WTC11 (cell line): ENCODE data around the gene NSD1. TPM values are rescaled to one million over a fixed set of nuclear protein-coding genes. Genes with fewer than 3 reads are reported as not detected.

Experiments used
- ATAC-seq: fragments of 200-7000 bp; cut with Tn5 transposase; 2 replicates; pipeline ENCODE4 v1.10.0; 2021; ENCODE audit warnings: mild to moderate bottlenecking, moderate library complexity
- CTCF ChIA-PET: fragments of 300-600 bp; sonication (Branson Sonifier 250); formaldehyde crosslinking; loops from one replicate; lab custom pipeline; 2021; ENCODE audit warnings: antibody characterized with exemption; lab: Charles Lee
- POLR2A ChIA-PET: fragments of 350-600 bp; sonication (Branson Sonifier 250); formaldehyde crosslinking; loops from one replicate; lab custom pipeline; 2021; ENCODE audit warnings: antibody characterized with exemption; lab: Charles Lee
- DNase-seq: peaks from one replicate; pipeline ENCODE4 v3.0.0; 2021; ENCODE audit warnings: low spot score
- H3K27ac Mint-ChIP-seq: 2 replicates; pipeline ENCODE4 v1.8.0; 2021; ENCODE audit warnings: mixed read lengths
- H3K27me3 Mint-ChIP-seq: 2 replicates; pipeline ENCODE4 v1.8.0; 2021; ENCODE audit warnings: low read depth, mild to moderate bottlenecking, moderate library complexity, mixed read lengths
- H3K36me3 Mint-ChIP-seq: 2 replicates; pipeline ENCODE4 v1.8.0; 2021; ENCODE audit warnings: mixed read lengths
- H3K4me1 Mint-ChIP-seq: 2 replicates; pipeline ENCODE4 v1.8.0; 2022; ENCODE audit warnings: mixed read lengths
- H3K4me3 Mint-ChIP-seq: 2 replicates; pipeline ENCODE4 v1.8.0; 2021; ENCODE audit warnings: mild to moderate bottlenecking, moderate library complexity, mixed read lengths
- H3K9me3 Mint-ChIP-seq: 2 replicates; pipeline ENCODE4 v1.8.0; 2021; ENCODE audit warnings: mixed read lengths
- ATF1 ChIP-seq: sonication (generic); formaldehyde crosslinking; IDR thresholded peaks from 2 replicates; pipeline ENCODE4 v1.8.1; 2023; ENCODE audit warnings: mild to moderate bottlenecking, moderate library complexity, missing genetic modification reagents
- ATF3 ChIP-seq: sonication (generic); formaldehyde crosslinking; conservative IDR thresholded peaks from 2 replicates; pipeline ENCODE4 v1.8.1; 2022; ENCODE audit warnings: mild to moderate bottlenecking, missing genetic modification reagents
- CBFB ChIP-seq: sonication (generic); formaldehyde crosslinking; IDR thresholded peaks from 2 replicates; pipeline ENCODE4 v1.8.1; 2022; ENCODE audit warnings: mild to moderate bottlenecking, low read depth, missing genetic modification reagents
- CDX4 ChIP-seq: fragments of 250-450 bp; sonication (Bioruptor Pico); IDR thresholded peaks from 2 replicates; pipeline ENCODE4 v1.9.0; 2021; ENCODE audit warnings: moderate library complexity, mild to moderate bottlenecking, inconsistent platforms, borderline replicate concordance
- CTCF ChIP-seq: fragments of 200-600 bp; IDR thresholded peaks from 2 replicates; pipeline ENCODE4 v1.8.0; 2022; ENCODE audit warnings: antibody characterized with exemption
- ETV6 ChIP-seq: sonication (generic); formaldehyde crosslinking; IDR thresholded peaks from 2 replicates; pipeline ENCODE4 v1.8.1; 2022; ENCODE audit warnings: mild to moderate bottlenecking, missing genetic modification reagents
- FOXP1 ChIP-seq: sonication (generic); formaldehyde crosslinking; IDR thresholded peaks from 2 replicates; pipeline ENCODE4 v1.8.0; 2022; ENCODE audit warnings: missing genetic modification reagents, mild to moderate bottlenecking, moderate library complexity, borderline replicate concordance
- GABPB1 ChIP-seq: sonication (generic); formaldehyde crosslinking; IDR thresholded peaks from 2 replicates; pipeline ENCODE4 v1.8.1; 2023; ENCODE audit warnings: mild to moderate bottlenecking, missing genetic modification reagents
- GRHL2 ChIP-seq: fragments of 250-450 bp; sonication (Bioruptor Pico); IDR thresholded peaks from 2 replicates; pipeline ENCODE4 v1.8.0; 2022; ENCODE audit warnings: mild to moderate bottlenecking, moderate library complexity; ENCODE audit not compliant: insufficient replicate concordance, severe bottlenecking
- GTF2I ChIP-seq: fragments of 250-450 bp; sonication (Bioruptor Pico); conservative IDR thresholded peaks from 2 replicates; pipeline ENCODE4 v1.4.0; 2021; ENCODE audit warnings: mild to moderate bottlenecking
- HMGA2 ChIP-seq: fragments of 250-450 bp; sonication (Bioruptor Pico); IDR thresholded peaks from 2 replicates; pipeline ENCODE4 v1.4.0; 2021; ENCODE audit warnings: mild to moderate bottlenecking, moderate library complexity
- IRF2 ChIP-seq: sonication (generic); formaldehyde crosslinking; IDR thresholded peaks from 2 replicates; pipeline ENCODE4 v1.8.0; 2022; ENCODE audit warnings: low read depth, missing genetic modification reagents, borderline replicate concordance
- JAZF1 ChIP-seq: fragments of 250-450 bp; sonication (Bioruptor Pico); IDR thresholded peaks from 2 replicates; pipeline ENCODE4 v1.9.0; 2021; ENCODE audit warnings: moderate library complexity, mild to moderate bottlenecking, inconsistent platforms
- JUN ChIP-seq: sonication (generic); formaldehyde crosslinking; IDR thresholded peaks from 2 replicates; pipeline ENCODE4 v1.8.0; 2023; ENCODE audit warnings: mild to moderate bottlenecking, missing genetic modification reagents
- MAX ChIP-seq: sonication (generic); formaldehyde crosslinking; IDR thresholded peaks from 2 replicates; pipeline ENCODE4 v1.8.0; 2022; ENCODE audit warnings: mild to moderate bottlenecking, missing genetic modification reagents
- MLX ChIP-seq: sonication (generic); formaldehyde crosslinking; IDR thresholded peaks from 2 replicates; pipeline ENCODE4 v1.8.1; 2023; ENCODE audit warnings: mild to moderate bottlenecking, missing genetic modification reagents, moderate library complexity
- MXD4 ChIP-seq: fragments of 250-450 bp; sonication (Bioruptor Pico); IDR thresholded peaks from 2 replicates; pipeline ENCODE4 v1.8.0; 2021; ENCODE audit warnings: mild to moderate bottlenecking, moderate library complexity, borderline replicate concordance
- NFYB ChIP-seq: sonication (generic); formaldehyde crosslinking; conservative IDR thresholded peaks from 2 replicates; pipeline ENCODE4 v1.8.0; 2022; ENCODE audit warnings: low read depth, missing genetic modification reagents
- STAT6 ChIP-seq: sonication (generic); formaldehyde crosslinking; conservative IDR thresholded peaks from 2 replicates; pipeline ENCODE4 v1.8.1; 2023; ENCODE audit warnings: mild to moderate bottlenecking, low read depth, missing genetic modification reagents, moderate library complexity
- TCF7 ChIP-seq: sonication (generic); formaldehyde crosslinking; IDR thresholded peaks from 2 replicates; pipeline ENCODE4 v1.8.0; 2022; ENCODE audit warnings: mild to moderate bottlenecking, low read depth, missing genetic modification reagents, moderate library complexity
- TP53 ChIP-seq: sonication (generic); formaldehyde crosslinking; IDR thresholded peaks from 2 replicates; pipeline ENCODE4 v1.8.1; 2023; ENCODE audit warnings: mild to moderate bottlenecking, missing genetic modification reagents
- ZNF423 ChIP-seq: fragments of 250-450 bp; sonication (Bioruptor Pico); IDR thresholded peaks from 2 replicates; pipeline ENCODE4 v2.1.2; 2022; ENCODE audit warnings: mild to moderate bottlenecking, moderate library complexity
- ZNF512 ChIP-seq: sonication (generic); formaldehyde crosslinking; IDR thresholded peaks from 2 replicates; pipeline ENCODE4 v1.8.1; 2022; ENCODE audit warnings: missing genetic modification reagents, borderline replicate concordance
- total RNA-seq: library from RNA; stranded (reverse); gene quantifications from 3 replicates; pipeline ENCODE4 v1.2.3, GENCODE V29; 2021

Gene NSD1
- total RNA-seq, 1 experiment from 2014 or later, result 148 TPM

- no peak for TF ChIP-seq STAT6 (CRISPR knock-in tag)
- TF ChIP-seq JAZF1 (CRISPR knock-in tag), result no peak
- no peak for TF ChIP-seq GTF2I (CRISPR knock-in tag)
- TF ChIP-seq JUN (CRISPR knock-in tag), result no peak
- TF ChIP-seq ETV6 (CRISPR knock-in tag), result no peak
- TF ChIP-seq TCF7, result no peak
- TF ChIP-seq ZNF423, result no peak
These were observed 194.3 kb downstream of the NSD1 start (continued) for GRCh38 chr5:177327539-177328522.

GRCh38 chr5:177328545-177329231 lies 195.1 kb downstream of the NSD1 start:
- Mint-ChIP-seq H3K4me3 (no peak overlapping the region), H3K27ac (no peak overlapping the region), H3K36me3 (peaks cover 28% of the 10 kb centered on the region), H3K9me3 (no peaks in the 10 kb centered on the region), H3K27me3 (no peaks in the 10 kb centered on the region; the same call in 1 of the 2 replicates), H3K4me1 (peaks cover 26% of the 10 kb centered on the region)
- DNase-seq, result no peak
- no peak for ATAC-seq
- CTCF ChIA-PET, result interaction anchor here (0.6 to 2.1 kb wide), 7 partner anchors 8 to 67 kb away, joined by 4 to 8 read pairs (median 6); no protein-coding TSS in a partner anchor
- POLR2A ChIA-PET, result interaction anchor here (0.6 kb wide), 1 partner anchor 37 kb away, joined by 3 read pairs; no protein-coding TSS in a partner anchor
- TF ChIP-seq HMGA2 (CRISPR knock-in tag), result no peak
- no peak for TF ChIP-seq ATF1
- TF ChIP-seq MLX, result no peak
- no peak for TF ChIP-seq IRF2 (CRISPR knock-in tag)
- TF ChIP-seq JUN (CRISPR knock-in tag), result no peak
- no peak for TF ChIP-seq ZNF423
- no peak for TF ChIP-seq ATF3 (CRISPR knock-in tag)
- no peak for TF ChIP-seq CBFB (CRISPR knock-in tag)
- no peak for TF ChIP-seq CTCF
- TF ChIP-seq MXD4 (CRISPR knock-in tag), result no peak
- no peak for TF ChIP-seq ZNF512 (CRISPR knock-in tag)
- TF ChIP-seq MAX (CRISPR knock-in tag), result no peak
- TF ChIP-seq GRHL2 (CRISPR knock-in tag), result no peak
- no peak for TF ChIP-seq FOXP1
- TF ChIP-seq GABPB1 (CRISPR knock-in tag), result no peak
- TF ChIP-seq CDX4, result no peak
- no peak for TF ChIP-seq TP53 (CRISPR knock-in tag)
- TF ChIP-seq NFYB (CRISPR knock-in tag), result no peak
- no peak for TF ChIP-seq ETV6 (CRISPR knock-in tag)
